OCI-LY7 (cell line): ENCODE measurements around the gene TMEM170B. TPM values are rescaled to one million over a fixed set of nuclear protein-coding genes. Genes with fewer than 3 reads are reported as not detected.

ENCODE experiments used
- BruUV-seq: library from RNA; stranded (reverse); fragments of 400-500 nt; replicated peaks from 2 replicates; lab custom pipeline; 2021; lab: Mats Ljungman, UMichigan
- CTCF ChIA-PET: fragments of 300-600 bp; sonication (Branson Sonifier 250); formaldehyde crosslinking; loops from one replicate; lab custom pipeline; 2022; ENCODE audit warnings: antibody characterized with exemption; ENCODE audit not compliant: unreplicated experiment; lab: Charles Lee
- POLR2A ChIA-PET: fragments of 300-600 bp; sonication (Branson Sonifier 250); formaldehyde crosslinking; loops from one replicate; lab custom pipeline; 2022; ENCODE audit warnings: antibody characterized with exemption; lab: Charles Lee
- DNase-seq: peaks from one replicate; pipeline ENCODE4 v3.0.0-alpha.2; 2015; ENCODE audit warnings: low spot score
- H2AFZ ChIP-seq: fragments of 200-600 bp; sonication (generic), shearing (Covaris generic); 2 replicates; pipeline ENCODE4 v1.6.1; 2014; ENCODE audit warnings: mild to moderate bottlenecking, antibody characterized with exemption, low read length, moderate library complexity
- H3K27ac ChIP-seq: fragments of 200-600 bp; sonication (generic); 2 replicates; pipeline ENCODE4 v1.5.1; 2014; ENCODE audit warnings: mixed run types, low read depth, mild to moderate bottlenecking, moderate library complexity, low read length, inconsistent platforms; ENCODE audit not compliant: poor library complexity, severe bottlenecking
- H3K36me3 ChIP-seq: fragments of 200-600 bp; sonication (generic); 2 replicates; pipeline ENCODE4 v1.6.1; 2014; ENCODE audit warnings: mild to moderate bottlenecking, antibody characterized with exemption, low read length, moderate library complexity, mixed read lengths; ENCODE audit not compliant: insufficient read depth
- H3K4me1 ChIP-seq: fragments of 200-600 bp; sonication (generic); 2 replicates; pipeline ENCODE4 v1.5.1; 2014; ENCODE audit warnings: mild to moderate bottlenecking, low read length; ENCODE audit not compliant: insufficient read depth, poor library complexity, severe bottlenecking
- H3K4me2 ChIP-seq: fragments of 200-600 bp; sonication (generic); 2 replicates; pipeline ENCODE4 v1.6.1; 2014; ENCODE audit warnings: mild to moderate bottlenecking, low read length
- H3K4me3 ChIP-seq: fragments of 200-600 bp; sonication (generic); 2 replicates; pipeline ENCODE4 v1.5.1; 2014; ENCODE audit warnings: mild to moderate bottlenecking, low read depth, low read length; ENCODE audit not compliant: poor library complexity, severe bottlenecking
- H3K79me2 ChIP-seq: fragments of 200-600 bp; sonication (generic); 2 replicates; pipeline ENCODE4 v1.6.1; 2016; ENCODE audit warnings: low read depth, mild to moderate bottlenecking, low read length, moderate library complexity, mixed read lengths; ENCODE audit not compliant: insufficient read depth
- H3K9me2 ChIP-seq: fragments of 200-600 bp; sonication (generic); 2 replicates; pipeline ENCODE4 v1.6.1; 2016; ENCODE audit warnings: mild to moderate bottlenecking, low read length, mixed read lengths; ENCODE audit not compliant: insufficient read depth
- H3K9me3 ChIP-seq: fragments of 200-600 bp; sonication (generic); 2 replicates; pipeline ENCODE4 v1.6.1; 2014; ENCODE audit warnings: mild to moderate bottlenecking, mixed run types, low read length, mixed read lengths
- H4K20me1 ChIP-seq: fragments of 200-600 bp; sonication (generic); 2 replicates; pipeline ENCODE4 v1.6.1; 2014; ENCODE audit warnings: mild to moderate bottlenecking, antibody characterized with exemption, low read length, moderate library complexity, mixed read lengths; ENCODE audit not compliant: insufficient read depth
- EZH2phosphoT487 ChIP-seq: fragments of 200-600 bp; sonication (generic); IDR thresholded peaks from 2 replicates; pipeline ENCODE4 v1.6.1; 2018; ENCODE audit warnings: low read depth, borderline replicate concordance, mild to moderate bottlenecking, mixed run types, antibody characterized with exemption, low read length, moderate library complexity, mixed read lengths
- intact Hi-C: fragments of 100-400 bp; cut with micrococcal nuclease; formaldehyde crosslinking; loops from one replicate; pipeline ENCODE4 v1.10.0; 2022; ENCODE audit not compliant: unreplicated experiment
- total RNA-seq, 2 experiments: library from RNA; depleted of rRNA in 1 of 2; stranded (reverse); fragments of >200 nt in 1 of 2; shearing (Covaris generic) in 1 of 2; gene quantifications; 2 replicates each; pipeline ENCODE4 v1.2.3, GENCODE V29; 2014 to 2022
- TF ChIP-seq, protein P1 (sequence below): fragments of 200-600 bp; sonication (generic); conservative IDR thresholded peaks from 2 replicates; pipeline ENCODE4 v1.5.1; 2014; ENCODE audit warnings: mild to moderate bottlenecking, antibody characterized with exemption, low read length, moderate library complexity, mixed read lengths

Gene TMEM170B
- total RNA-seq, 2 experiments from 2014 or later: 4.1 to 5.6 TPM

DNA sequence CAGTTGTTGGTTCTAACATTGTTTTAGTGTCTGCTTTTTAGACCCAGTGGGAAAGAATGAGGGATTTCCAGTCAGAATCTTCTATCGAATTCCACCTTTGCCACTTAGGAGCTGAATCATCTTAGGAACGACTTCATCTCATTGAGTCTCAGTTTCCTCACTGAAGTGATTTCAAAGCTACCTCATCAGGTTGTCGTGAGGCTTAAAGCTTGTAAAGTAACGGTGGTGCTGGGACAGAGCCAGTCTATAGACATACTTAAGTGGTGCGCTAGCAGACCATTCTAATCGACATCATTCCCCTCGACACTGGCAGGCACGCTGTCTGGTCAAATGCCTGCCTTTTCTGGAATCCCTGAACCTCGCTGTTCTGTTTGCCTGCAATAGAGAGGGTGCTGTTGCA is 55.5 kb downstream of the TMEM170B start:
- no peak for TF ChIP-seq EZH2phosphoT487
- TF ChIP-seq, protein P1, sequence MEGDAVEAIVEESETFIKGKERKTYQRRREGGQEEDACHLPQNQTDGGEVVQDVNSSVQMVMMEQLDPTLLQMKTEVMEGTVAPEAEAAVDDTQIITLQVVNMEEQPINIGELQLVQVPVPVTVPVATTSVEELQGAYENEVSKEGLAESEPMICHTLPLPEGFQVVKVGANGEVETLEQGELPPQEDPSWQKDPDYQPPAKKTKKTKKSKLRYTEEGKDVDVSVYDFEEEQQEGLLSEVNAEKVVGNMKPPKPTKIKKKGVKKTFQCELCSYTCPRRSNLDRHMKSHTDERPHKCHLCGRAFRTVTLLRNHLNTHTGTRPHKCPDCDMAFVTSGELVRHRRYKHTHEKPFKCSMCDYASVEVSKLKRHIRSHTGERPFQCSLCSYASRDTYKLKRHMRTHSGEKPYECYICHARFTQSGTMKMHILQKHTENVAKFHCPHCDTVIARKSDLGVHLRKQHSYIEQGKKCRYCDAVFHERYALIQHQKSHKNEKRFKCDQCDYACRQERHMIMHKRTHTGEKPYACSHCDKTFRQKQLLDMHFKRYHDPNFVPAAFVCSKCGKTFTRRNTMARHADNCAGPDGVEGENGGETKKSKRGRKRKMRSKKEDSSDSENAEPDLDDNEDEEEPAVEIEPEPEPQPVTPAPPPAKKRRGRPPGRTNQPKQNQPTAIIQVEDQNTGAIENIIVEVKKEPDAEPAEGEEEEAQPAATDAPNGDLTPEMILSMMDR: no peak
- POLR2A ChIA-PET: no interaction called here
- no TSS peak for BruUV-seq
- peaks cover 16% of the 10 kb centered on the region for H3K4me1 ChIP-seq
- no peaks in the 10 kb centered on the region for H3K9me3 ChIP-seq
- no peak overlapping the region for H3K4me2 ChIP-seq
- H3K27ac ChIP-seq: no peak overlapping the region
- no peak for DNase-seq
- H3K9me2 ChIP-seq: no peaks in the 10 kb centered on the region
- intact Hi-C loops: no loop called here
- no peak overlapping the region for H3K4me3 ChIP-seq
- no peak overlapping the region for H2AFZ ChIP-seq
- CTCF ChIA-PET: no interaction called here
- no peaks in the 10 kb centered on the region for H3K36me3 ChIP-seq
- H3K79me2 ChIP-seq: no peaks in the 10 kb centered on the region
- H4K20me1 ChIP-seq: no peaks in the 10 kb centered on the region

DNA sequence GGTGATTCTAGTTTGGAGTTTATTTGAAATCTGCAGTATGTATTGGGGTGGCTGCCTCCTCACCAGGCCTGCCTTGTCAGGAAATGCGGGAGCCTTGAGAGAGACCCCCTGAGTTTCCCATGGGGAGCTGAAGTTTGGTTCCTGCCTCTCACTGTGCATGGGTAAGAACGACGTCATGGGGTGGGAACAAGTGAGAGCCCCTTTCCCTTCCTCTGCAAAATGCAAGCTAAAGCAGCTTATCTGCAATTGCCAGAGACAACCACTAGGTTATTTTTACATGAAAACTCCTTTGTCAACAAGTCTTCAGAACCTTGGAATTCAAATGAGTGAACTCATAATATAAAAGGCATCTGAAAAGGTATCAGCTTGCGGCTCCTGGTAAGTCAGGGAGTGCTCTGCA is 58.4 kb downstream of the TMEM170B start:
- BruUV-seq: no TSS peak
- ChIA-PET CTCF (no interaction called here), POLR2A (interaction anchor here (0.6 to 1.2 kb wide), 4 partner anchors 13 to 1060 kb away, joined by 3 to 6 read pairs (median 4); no protein-coding TSS in a partner anchor)
- Histone ChIP-seq H2AFZ (0 out of 2 replicates have a peak overlapping the region, but pooled peaks have one; percentile 20), H3K4me1 (peaks cover 16% of the 10 kb centered on the region), H3K36me3 (no peaks in the 10 kb centered on the region), H3K79me2 (no peaks in the 10 kb centered on the region), H3K9me3 (no peaks in the 10 kb centered on the region), H3K27ac (peak overlapping the region; percentile 8), H3K4me2 (no peak overlapping the region; the same call in 1 of the 2 replicates), H4K20me1 (no peaks in the 10 kb centered on the region), H3K4me3 (no peak overlapping the region), H3K9me2 (no peaks in the 10 kb centered on the region)
- TF ChIP-seq, protein P1: peak; percentile 63
- no peak for TF ChIP-seq EZH2phosphoT487
- DNase-seq: peak; percentile 37
- intact Hi-C loops: no loop called here

DNA sequence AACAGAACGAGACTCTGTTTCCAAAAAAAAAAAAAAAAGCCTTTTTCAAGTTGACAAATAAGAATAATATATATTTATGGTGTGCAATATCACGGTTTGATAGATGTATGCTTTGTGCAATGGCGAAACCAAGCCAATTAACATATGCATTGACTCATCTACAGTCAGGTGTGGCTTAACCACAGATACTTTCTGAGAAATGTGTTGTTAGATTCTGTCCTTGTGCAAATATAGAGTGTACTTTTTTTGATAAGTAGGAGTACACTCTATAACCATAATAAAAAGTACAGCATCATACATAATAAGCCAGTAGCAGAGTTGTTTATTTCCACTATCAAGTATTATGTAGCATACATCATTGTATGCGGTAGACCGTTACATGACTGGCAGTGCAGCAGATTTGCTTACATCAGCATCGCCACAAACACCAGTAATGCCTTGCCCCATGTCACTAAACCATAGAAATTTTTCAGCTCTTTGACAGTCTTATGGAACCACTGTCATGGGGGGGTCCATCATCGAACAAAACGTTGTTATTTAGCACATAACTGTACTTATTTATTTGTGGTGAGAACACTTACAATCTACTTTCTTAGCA is 59.2 kb downstream of the TMEM170B start:
- peaks cover 16% of the 10 kb centered on the region for H3K4me1 ChIP-seq
- no peak overlapping the region for H3K4me3 ChIP-seq
- H3K4me2 ChIP-seq: no peak overlapping the region
- DNase-seq: no peak
- H3K27ac ChIP-seq: no peak overlapping the region
- POLR2A ChIA-PET: interaction anchor here (0.7 to 1.2 kb wide), 3 partner anchors 14 to 466 kb away, joined by 3 to 6 read pairs (median 3); no protein-coding TSS in a partner anchor
- no peaks in the 10 kb centered on the region for H3K9me3 ChIP-seq
- H3K9me2 ChIP-seq: no peaks in the 10 kb centered on the region
- CTCF ChIA-PET: no interaction called here
- no peak overlapping the region for H2AFZ ChIP-seq
- BruUV-seq: no TSS peak
- TF ChIP-seq, protein P1: no peak
- no peak for TF ChIP-seq EZH2phosphoT487
- no peaks in the 10 kb centered on the region for H3K36me3 ChIP-seq
- H3K79me2 ChIP-seq: no peaks in the 10 kb centered on the region
- H4K20me1 ChIP-seq: no peaks in the 10 kb centered on the region
- intact Hi-C loops: no loop called here
